NB4 (cell line): ENCODE data around the gene TRMT44.
A peak's percentile ranks its signal among the peaks of the same experiment; 100 is the strongest.
"Not testable (repeated sequence)": the region's sequence is repeated elsewhere in the genome, so short reads cannot be mapped to it uniquely, and the experiment has no call there.

Source experiments
- DNase-seq: peaks from one replicate; pipeline ENCODE4 v3.0.0; 2010; ENCODE audit warnings: low read depth
- H3K4me3 ChIP-seq: one replicate; pipeline ENCODE4 v1.5.1; 2011; ENCODE audit warnings: mild to moderate bottlenecking, low read depth, low read length, moderate library complexity
- CTCF ChIP-seq: IDR thresholded peaks from one replicate; pipeline ENCODE4 v1.5.1; 2012; ENCODE audit warnings: low read depth, low read length
- MAX ChIP-seq: IDR thresholded peaks from 2 replicates; pipeline ENCODE4 v1.6.1; 2011; ENCODE audit warnings: low read depth, low read length
- MYC ChIP-seq: IDR thresholded peaks from 2 replicates; pipeline ENCODE4 v1.6.1; 2011; ENCODE audit warnings: low read depth, low read length
- POLR2A ChIP-seq: IDR thresholded peaks from 2 replicates; pipeline ENCODE4 v1.6.1; 2011; ENCODE audit warnings: mild to moderate bottlenecking; ENCODE audit not compliant: insufficient read length; ENCODE audit errors: extremely low read depth

The TRMT44 gene

GRCh38 chr4:8509311-8509950, 68.9 kb downstream of the TRMT44 start:
- no peak overlapping the region for H3K4me3 ChIP-seq
- DNase-seq = no peak
- TF ChIP-seq MYC = no peak
- no peak for TF ChIP-seq CTCF
- TF ChIP-seq POLR2A = no peak
- no peak for TF ChIP-seq MAX

- H3K4me3 ChIP-seq = no peak overlapping the region
- TF ChIP-seq MYC = no peak
- TF ChIP-seq MAX = no peak
- TF ChIP-seq CTCF = no peak
- TF ChIP-seq POLR2A = no peak
- DNase-seq = no peak
These were observed 69.6 kb downstream of the TRMT44 start for GRCh38 chr4:8510191-8510590.

- TF ChIP-seq POLR2A (no peak), CTCF (no peak), MYC (no peak), MAX (no peak)
- DNase-seq = no peak
- no peak overlapping the region for H3K4me3 ChIP-seq
These were observed 70.2 kb downstream of the TRMT44 start for GRCh38 chr4:8510611-8511285.

- TF ChIP-seq POLR2A (no peak), CTCF (no peak)
- DNase-seq = no peak
- no peak overlapping the region for H3K4me3 ChIP-seq
These were observed 71.9 kb downstream of the TRMT44 start for GRCh38 chr4:8512510-8512909.

GRCh38 chr4:8513080-8513479, 72.5 kb downstream of the TRMT44 start:
- not testable (repeated sequence) for DNase-seq, H3K4me3 ChIP-seq

- H3K4me3 ChIP-seq = no peak overlapping the region
- no peak for TF ChIP-seq POLR2A
- TF ChIP-seq MAX = peak; percentile 28; the same call in 1 of the 2 replicates
- no peak for TF ChIP-seq MYC
These were observed 73.4 kb downstream of the TRMT44 start for GRCh38 chr4:8513931-8514330.

GRCh38 chr4:8514391-8514790, 73.8 kb downstream of the TRMT44 start:
- TF ChIP-seq MYC = no peak
- no peak for TF ChIP-seq CTCF
- no peak for TF ChIP-seq POLR2A
- TF ChIP-seq MAX = no peak
- no peak overlapping the region for H3K4me3 ChIP-seq
- no peak for DNase-seq

More at GRCh38 chr4:8513931-8514330, 73.4 kb downstream of the TRMT44 start:
- no peak for DNase-seq
